H1 (cell line): ENCODE measurements around the gene CAPN7.

Source experiments
- KDM5A ChIP-seq: fragments of 200-600 bp; IDR thresholded peaks from 2 replicates; pipeline ENCODE4 v1.7.1; 2012; ENCODE audit warnings: mild to moderate bottlenecking, low read length, inconsistent platforms, mixed read lengths
- POLR2A ChIP-seq, 2 experiments: IDR thresholded peaks; 1 replicate in 1 of 2; 2 replicates in 1 of 2; pipeline ENCODE4 v1.6.1; 2011; ENCODE audit warnings: low read depth in 2 of 2, low read length in 2 of 2, mild to moderate bottlenecking in 2 of 2; ENCODE audit errors: control extremely low read depth in 1 of 2
- RAD21 ChIP-seq, 2 experiments: IDR thresholded peaks in 1 of 2; conservative IDR thresholded peaks in 1 of 2; 2 replicates each; pipeline ENCODE4 v1.6.1; 2011; ENCODE audit warnings: low read depth in 2 of 2, low read length in 2 of 2, improper control_type of control experiment in 1 of 2, inconsistent platforms in 1 of 2, mild to moderate bottlenecking in 1 of 2, moderate library complexity in 1 of 2
- ZNF274 ChIP-seq: IDR thresholded peaks from 2 replicates; pipeline ENCODE4 v1.7.0; 2012; ENCODE audit warnings: low read length, borderline replicate concordance; ENCODE audit errors: extremely low read depth
- TF ChIP-seq, protein P1 (sequence below), 3 experiments: IDR thresholded peaks; 1 replicate in 2 of 3; 2 replicates in 1 of 3; pipeline versions ENCODE4 v1.5.1 to v1.6.1; 2011; ENCODE audit warnings: low read length in 3 of 3, mild to moderate bottlenecking in 3 of 3, inconsistent platforms in 2 of 3, low read depth in 1 of 3, moderate library complexity in 1 of 3; ENCODE audit not compliant: insufficient read depth in 1 of 3; ENCODE audit errors: control extremely low read depth in 1 of 3

DNA sequence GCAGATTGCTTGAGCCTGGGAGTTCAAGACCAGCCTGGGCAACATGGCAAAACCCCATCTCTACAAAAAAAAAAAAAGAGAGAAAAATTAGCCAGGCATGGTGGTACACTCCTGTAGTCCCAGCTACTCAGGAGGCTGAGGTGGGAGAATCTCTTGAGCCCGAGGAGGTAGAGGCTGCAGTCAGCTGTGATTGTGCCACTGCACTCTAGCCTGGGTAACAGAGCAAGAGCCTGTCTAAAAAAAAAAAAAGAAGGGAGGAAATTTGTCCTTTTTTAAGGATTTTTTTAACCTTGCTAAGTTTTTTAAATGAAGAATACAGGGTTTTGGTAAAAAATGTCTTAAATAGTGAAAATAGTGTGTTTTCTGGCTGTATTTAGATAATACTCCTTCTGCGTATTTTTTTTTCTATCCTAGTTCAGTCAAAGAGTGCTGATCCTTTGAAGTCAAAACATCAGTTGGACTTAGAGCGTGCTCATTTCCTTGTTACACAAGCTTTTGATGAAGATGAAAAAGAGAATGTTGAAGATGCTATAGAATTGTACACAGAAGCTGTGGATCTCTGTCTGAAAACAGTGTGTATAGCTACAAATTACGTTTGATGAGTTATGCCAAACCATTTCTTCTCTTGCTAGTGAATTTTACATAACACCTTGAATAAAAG lies 11.1 kb downstream of the CAPN7 start:
- TF ChIP-seq KDM5A (no peak), ZNF274 (no peak), POLR2A (IDR thresholded peaks at IDR 0.05; ENCODE audit: control extremely low read depth in 1 of 2, low read depth in 2 of 2, low read length in 2 of 2) (no peak), RAD21 (IDR thresholded peaks at IDR 0.05 in 1 of 2, conservative IDR thresholded peaks at IDR 0.05 in 1 of 2; ENCODE audit: low read depth in 2 of 2, low read length in 2 of 2) (no peak)
- TF ChIP-seq, protein P1, sequence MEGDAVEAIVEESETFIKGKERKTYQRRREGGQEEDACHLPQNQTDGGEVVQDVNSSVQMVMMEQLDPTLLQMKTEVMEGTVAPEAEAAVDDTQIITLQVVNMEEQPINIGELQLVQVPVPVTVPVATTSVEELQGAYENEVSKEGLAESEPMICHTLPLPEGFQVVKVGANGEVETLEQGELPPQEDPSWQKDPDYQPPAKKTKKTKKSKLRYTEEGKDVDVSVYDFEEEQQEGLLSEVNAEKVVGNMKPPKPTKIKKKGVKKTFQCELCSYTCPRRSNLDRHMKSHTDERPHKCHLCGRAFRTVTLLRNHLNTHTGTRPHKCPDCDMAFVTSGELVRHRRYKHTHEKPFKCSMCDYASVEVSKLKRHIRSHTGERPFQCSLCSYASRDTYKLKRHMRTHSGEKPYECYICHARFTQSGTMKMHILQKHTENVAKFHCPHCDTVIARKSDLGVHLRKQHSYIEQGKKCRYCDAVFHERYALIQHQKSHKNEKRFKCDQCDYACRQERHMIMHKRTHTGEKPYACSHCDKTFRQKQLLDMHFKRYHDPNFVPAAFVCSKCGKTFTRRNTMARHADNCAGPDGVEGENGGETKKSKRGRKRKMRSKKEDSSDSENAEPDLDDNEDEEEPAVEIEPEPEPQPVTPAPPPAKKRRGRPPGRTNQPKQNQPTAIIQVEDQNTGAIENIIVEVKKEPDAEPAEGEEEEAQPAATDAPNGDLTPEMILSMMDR (IDR thresholded peaks at IDR 0.05; ENCODE audit: control extremely low read depth in 1 of 3, insufficient read depth in 1 of 3, low read depth in 1 of 3, low read length in 3 of 3): no peak
